Astrocyte (in vitro differentiated cells and primary cell): Measurements from ENCODE around the gene COL6A1.

Experiments
- CTCF ChIP-seq: IDR thresholded peaks from 2 replicates; pipeline ENCODE4 v1.5.1; 2011; ENCODE audit warnings: low read depth, mild to moderate bottlenecking, inconsistent platforms, low read length, moderate library complexity; ENCODE audit not compliant: insufficient read depth
- EZH2 ChIP-seq: IDR thresholded peaks from 2 replicates; pipeline ENCODE4 v1.6.1; 2012; ENCODE audit warnings: mild to moderate bottlenecking, low read length, inconsistent platforms; ENCODE audit not compliant: insufficient read depth

- no peak for TF ChIP-seq EZH2
- no peak for TF ChIP-seq CTCF
Measured at GRCh38 chr21:45987121-45987711, 5.6 kb downstream of the COL6A1 start.
